GM21381 (cell line): ENCODE measurements around the gene RTCA.

Experiments
- ATAC-seq: cut with Tn5 transposase; IDR thresholded peaks from one replicate; pipeline ENCODE4 v1.9.1; 2021; ENCODE audit warnings: mild to moderate bottlenecking, moderate library complexity; ENCODE audit not compliant: unreplicated experiment

The RTCA gene

DNA sequence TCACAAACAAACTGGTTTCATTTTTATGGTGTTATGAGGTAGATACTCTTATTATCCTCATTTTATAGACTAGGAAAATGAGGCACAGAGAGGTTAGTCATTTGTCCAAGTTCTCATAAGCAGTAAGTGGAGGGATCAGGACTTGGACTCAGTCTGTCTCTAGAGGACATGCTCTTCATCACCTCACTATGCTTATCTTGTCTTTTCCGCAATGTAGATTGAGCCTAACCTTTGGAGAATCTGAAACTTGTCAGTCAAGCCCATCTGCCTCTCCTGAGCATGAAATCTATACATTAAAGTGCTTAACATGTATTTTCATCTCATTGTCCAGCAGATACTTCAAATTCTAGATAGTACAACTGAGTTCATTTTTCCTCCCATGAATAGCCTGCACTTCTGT lies 74.5 kb downstream of the RTCA start:
- no peak for ATAC-seq

DNA sequence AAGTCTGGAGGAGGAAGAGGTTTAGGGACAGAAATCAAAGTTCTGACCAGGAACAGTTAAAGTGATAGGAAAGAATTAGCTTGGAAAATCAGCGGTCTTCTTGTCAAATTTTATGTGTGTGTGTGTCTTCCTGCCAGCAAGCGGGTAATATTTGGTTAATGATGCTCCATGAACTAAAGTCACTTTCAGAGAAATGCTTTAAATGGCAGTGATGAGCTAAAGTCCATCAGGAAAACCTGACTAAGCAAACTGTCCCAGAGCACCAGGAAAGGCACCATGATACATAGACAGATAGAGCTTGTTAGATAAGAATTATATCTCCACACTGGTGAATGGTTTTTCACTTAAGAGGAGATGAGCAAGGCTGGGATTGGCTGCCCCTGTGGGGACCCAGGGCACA lies 76.3 kb downstream of the RTCA start:
- no peak for ATAC-seq
